ENCODE results near the gene TRPM4.

GRCh38 chr19:49150944-49151243, 6.7 kb upstream of the TRPM4 start:
- TF ChIP-seq CTCF (IDR thresholded peaks at IDR 0.05; ENCODE audit: borderline replicate concordance, extremely low read depth, low read length, poor library complexity, severe bottlenecking) = no peak
- no peak for TF ChIP-seq EZH2 (IDR thresholded peaks at IDR 0.05; ENCODE audit: borderline replicate concordance, low read depth, low read length, severe bottlenecking)

Data from DND-41 (cell line).